HepG2 (cell line): ENCODE measurements around the gene LSS. TPM values are rescaled to one million over a fixed set of nuclear protein-coding genes. Genes with fewer than 3 reads are reported as not detected.

Experiments
- ATAC-seq: fragments of 200-7000 bp; cut with Tn5 transposase; 3 replicates; pipeline ENCODE4 v1.9.1; 2020; ENCODE audit warnings: mild to moderate bottlenecking, moderate library complexity
- BruUV-seq: library from RNA; stranded (reverse); fragments of 400-500 nt; replicated peaks from 2 replicates; lab custom pipeline; 2021; lab: Mats Ljungman, UMichigan
- CTCF ChIA-PET: fragments of 300-600 bp; formaldehyde crosslinking; extraction: SDS; loops from one replicate; lab custom pipeline; 2021; ENCODE audit warnings: low total read pairs, inconsistent platforms, low intra/inter-chr PET ratio; lab: Yijun Ruan, JAX
- POLR2A ChIA-PET: fragments of 350-600 bp; sonication (Branson Sonifier 250); formaldehyde crosslinking; loops from one replicate; lab custom pipeline; 2020; ENCODE audit warnings: antibody characterized with exemption, inconsistent platforms; lab: Yijun Ruan, JAX
- DNase-seq: peaks from one replicate; pipeline ENCODE4 v3.0.0-alpha.2; 2015; ENCODE audit warnings: low spot score
- FAIRE-seq: peaks from 3 replicates; lab custom pipeline; 2011; peaks lifted over from hg19 to GRCh38; lab: Jason Lieb, UNC
- H2AFZ ChIP-seq: one replicate; pipeline ENCODE4 v1.6.1; 2011; ENCODE audit warnings: low read length, inconsistent platforms
- H3K27ac ChIP-seq: fragments of 300-600 bp; 3 replicates; pipeline ENCODE4 v1.8.0; 2011; ENCODE audit warnings: mixed run types, mild to moderate bottlenecking, mixed read lengths, low read length, inconsistent platforms; ENCODE audit not compliant: insufficient read depth; ENCODE audit errors: extremely low read length
- H3K27me3 ChIP-seq, 2 experiments: fragments of 200-600 bp in 1 of 2; 2 replicates in 1 of 2; 3 replicates in 1 of 2; pipeline versions ENCODE4 v1.6.0 to v1.8.0; 2011; ENCODE audit warnings: low read length in 2 of 2, mild to moderate bottlenecking in 2 of 2, moderate library complexity in 2 of 2, inconsistent platforms in 1 of 2; ENCODE audit not compliant: insufficient read depth in 2 of 2, control insufficient read depth in 1 of 2
- H3K36me3 ChIP-seq, 2 experiments: fragments of 200-600 bp in 1 of 2; replicated peaks in 1 of 2; 2 replicates in 1 of 2; 3 replicates in 1 of 2; pipeline versions ENCODE4 v1.5.1 to v1.8.0; 2011; ENCODE audit warnings: low read length in 2 of 2, inconsistent platforms in 1 of 2; ENCODE audit not compliant: insufficient read depth in 2 of 2, control insufficient read depth in 1 of 2
- H3K4me1 ChIP-seq: 2 replicates; pipeline ENCODE4 v1.5.1; 2012; ENCODE audit warnings: low read length, inconsistent platforms; ENCODE audit not compliant: insufficient read depth
- H3K4me2 ChIP-seq: 2 replicates; pipeline ENCODE4 v1.6.0; 2011; ENCODE audit warnings: low read depth, low read length, inconsistent platforms
- H3K4me3 ChIP-seq, 3 experiments: fragments of 200-600 bp in 1 of 3; sonication (generic), shearing (Covaris generic) in 1 of 3; replicated peaks in 1 of 3; 2 replicates each; pipeline ENCODE4 v1.5.1; 2011 to 2016; ENCODE audit warnings: low read length in 3 of 3, inconsistent platforms in 2 of 3, low read depth in 2 of 3, mild to moderate bottlenecking in 2 of 3, control low read depth in 1 of 3, mixed read lengths in 1 of 3; ENCODE audit not compliant: insufficient read depth in 1 of 3
- H3K79me2 ChIP-seq: one replicate; pipeline ENCODE4 v1.6.1; 2011; ENCODE audit warnings: low read length, inconsistent platforms; ENCODE audit not compliant: insufficient read depth
- H3K9ac ChIP-seq: 2 replicates; pipeline ENCODE4 v1.6.0; 2011; ENCODE audit warnings: mild to moderate bottlenecking, low read depth, low read length, inconsistent platforms; ENCODE audit not compliant: insufficient read depth
- H3K9me3 ChIP-seq: 2 replicates; pipeline ENCODE4 v1.5.1; 2012; ENCODE audit warnings: mild to moderate bottlenecking, low read length
- H4K20me1 ChIP-seq: 2 replicates; pipeline ENCODE4 v1.6.0; 2011; ENCODE audit warnings: inconsistent platforms, mild to moderate bottlenecking, low read length, moderate library complexity; ENCODE audit not compliant: insufficient read depth
- ARID3A ChIP-seq: IDR thresholded peaks from 2 replicates; pipeline ENCODE4 v1.6.1; 2012; ENCODE audit warnings: low read depth, low read length, improper control_type of control experiment
- KDM5A ChIP-seq: fragments of 200-600 bp; sonication (generic); IDR thresholded peaks from 2 replicates; pipeline ENCODE4 v1.7.0; 2018; ENCODE audit warnings: antibody characterized with exemption, mild to moderate bottlenecking, low read length, borderline replicate concordance
- PBX2 ChIP-seq: IDR thresholded peaks from 2 replicates; pipeline ENCODE4 v1.6.1; 2016; ENCODE audit warnings: control low read depth
- PCBP1 ChIP-seq: fragments of 200-400 bp; formaldehyde crosslinking; IDR thresholded peaks from 2 replicates; pipeline ENCODE4 v1.6.1; 2017; ENCODE audit warnings: mild to moderate bottlenecking, low read depth, low read length, borderline replicate concordance
- WGBS: methylation state at CpG from one replicate; pipeline ENCODE4 v1.1.6; 2017; ENCODE audit warnings: low lambda C conversion rate; 5-methylcytosine and 5-hydroxymethylcytosine counted together
- in situ Hi-C: cut with HindIII; loops from 2 replicates; pipeline ENCODE4 v1.10.0; 2017; ENCODE audit warnings: low pct_unique_long_range_greater_than_20kb; ENCODE audit not compliant: extremely low pct_ligation_motif_present
- intact Hi-C: fragments of 100-400 bp; cut with micrococcal nuclease; formaldehyde crosslinking; loops from one replicate; pipeline ENCODE4 v1.10.0; 2022; ENCODE audit not compliant: unreplicated experiment
- polyA plus RNA-seq, 8 experiments: library from polyadenylated mRNA; depleted of rRNA in 3 of 8; stranded (reverse) in 7 of 8; unstranded in 1 of 8; fragments of >200 nt; fragmentation: Illumina TruSeq in 4 of 8; extraction: Trizol in 4 of 8; gene quantifications; 2 replicates each; pipeline versions ENCODE4 v1.2.1 to v1.2.3, GENCODE V29; 2011 to 2016; ENCODE audit warnings: low read depth in 4 of 8, missing spikeins in 1 of 8, mixed read lengths in 1 of 8; ENCODE audit not compliant: insufficient read depth in 1 of 8
- total RNA-seq, 5 experiments: library from RNA; depleted of rRNA; stranded (reverse); fragments of >200 nt; fragmentation: Illumina TruSeq; extraction: Trizol; gene quantifications; 2 replicates each; pipeline ENCODE4 v1.2.3, GENCODE V29; 2016; ENCODE audit warnings: low read depth in 1 of 5
- TF ChIP-seq, protein P1 (sequence below): sonication (generic); formaldehyde crosslinking; IDR thresholded peaks from 2 replicates; pipeline ENCODE4 v1.5.1; 2020; ENCODE audit warnings: mild to moderate bottlenecking, missing genetic modification reagents, moderate library complexity
- TF ChIP-seq, protein P2 (sequence below): sonication (generic); formaldehyde crosslinking; IDR thresholded peaks from 2 replicates; pipeline ENCODE4 v1.5.0; 2020; ENCODE audit warnings: mild to moderate bottlenecking, missing genetic modification reagents, borderline replicate concordance

LSS gene
- total and polyA plus RNA-seq, 2 of the 13 experiments (the other 11 are each of a cell fraction or from before 2014, with no cell fraction given) = 72.6 to 113 TPM

GRCh38 chr21:46184625-46185555, 43.7 kb downstream of the LSS start (continued):
- TF ChIP-seq, protein P1, sequence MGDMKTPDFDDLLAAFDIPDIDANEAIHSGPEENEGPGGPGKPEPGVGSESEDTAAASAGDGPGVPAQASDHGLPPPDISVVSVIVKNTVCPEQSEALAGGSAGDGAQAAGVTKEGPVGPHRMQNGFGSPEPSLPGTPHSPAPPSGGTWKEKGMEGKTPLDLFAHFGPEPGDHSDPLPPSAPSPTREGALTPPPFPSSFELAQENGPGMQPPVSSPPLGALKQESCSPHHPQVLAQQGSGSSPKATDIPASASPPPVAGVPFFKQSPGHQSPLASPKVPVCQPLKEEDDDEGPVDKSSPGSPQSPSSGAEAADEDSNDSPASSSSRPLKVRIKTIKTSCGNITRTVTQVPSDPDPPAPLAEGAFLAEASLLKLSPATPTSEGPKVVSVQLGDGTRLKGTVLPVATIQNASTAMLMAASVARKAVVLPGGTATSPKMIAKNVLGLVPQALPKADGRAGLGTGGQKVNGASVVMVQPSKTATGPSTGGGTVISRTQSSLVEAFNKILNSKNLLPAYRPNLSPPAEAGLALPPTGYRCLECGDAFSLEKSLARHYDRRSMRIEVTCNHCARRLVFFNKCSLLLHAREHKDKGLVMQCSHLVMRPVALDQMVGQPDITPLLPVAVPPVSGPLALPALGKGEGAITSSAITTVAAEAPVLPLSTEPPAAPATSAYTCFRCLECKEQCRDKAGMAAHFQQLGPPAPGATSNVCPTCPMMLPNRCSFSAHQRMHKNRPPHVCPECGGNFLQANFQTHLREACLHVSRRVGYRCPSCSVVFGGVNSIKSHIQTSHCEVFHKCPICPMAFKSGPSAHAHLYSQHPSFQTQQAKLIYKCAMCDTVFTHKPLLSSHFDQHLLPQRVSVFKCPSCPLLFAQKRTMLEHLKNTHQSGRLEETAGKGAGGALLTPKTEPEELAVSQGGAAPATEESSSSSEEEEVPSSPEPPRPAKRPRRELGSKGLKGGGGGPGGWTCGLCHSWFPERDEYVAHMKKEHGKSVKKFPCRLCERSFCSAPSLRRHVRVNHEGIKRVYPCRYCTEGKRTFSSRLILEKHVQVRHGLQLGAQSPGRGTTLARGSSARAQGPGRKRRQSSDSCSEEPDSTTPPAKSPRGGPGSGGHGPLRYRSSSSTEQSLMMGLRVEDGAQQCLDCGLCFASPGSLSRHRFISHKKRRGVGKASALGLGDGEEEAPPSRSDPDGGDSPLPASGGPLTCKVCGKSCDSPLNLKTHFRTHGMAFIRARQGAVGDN = peak; percentile 22; the same call in 1 of the 2 replicates
- 0 out of 2 replicates have a peak, but pooled peaks have one; percentile 60 for TF ChIP-seq PCBP1
- TF ChIP-seq PBX2 (CRISPR knock-in tag) = peak; percentile 95

GRCh38 chr21:46183910-46184624, 44.5 kb downstream of the LSS start, which contains the start of gene SPATC1L:
Gene SPATC1L, minus strand, starts transcription at chr21:46184459. Its CDS starts 1,643 bp downstream, at chr21:46182816.
- no peak within 1 kb of the TSS for H2AFZ ChIP-seq
- H3K4me1 ChIP-seq = peaks cover 33% of the 10 kb centered on the region
- H3K27me3 ChIP-seq = no peaks in the 10 kb centered on the region
- H3K36me3 ChIP-seq = 0 out of 5 replicates have a peak, but pooled peaks cover 0 to 4% of the 10 kb centered on the region in 2 experiments
- CTCF ChIA-PET = no interaction called here
- FAIRE-seq (no peak), ATAC-seq (peak; percentile 66), DNase-seq (peak; percentile 24)
- in situ Hi-C loops (no loop called here), intact Hi-C loops (no loop called here)
- POLR2A ChIA-PET = no interaction called here
- 48% methylated on average over 8 of the region's 24 CpGs for WGBS
- 0 out of 2 replicates have a peak, but pooled peaks cover 2% of the 10 kb centered on the region for H4K20me1 ChIP-seq
- H3K27ac ChIP-seq = no peak within 1 kb of the TSS
- peak within 1 kb of the TSS; percentile 55 to 82 (median 77) for H3K4me3 ChIP-seq
- H3K4me2 ChIP-seq = peak within 1 kb of the TSS; percentile 71
- H3K9me3 ChIP-seq = no peaks in the 10 kb centered on the region
- no peaks in the 10 kb centered on the region for H3K79me2 ChIP-seq
- BruUV-seq = no TSS peak
- peak within 1 kb of the TSS; percentile 63 for H3K9ac ChIP-seq
- TF ChIP-seq, protein P2, sequence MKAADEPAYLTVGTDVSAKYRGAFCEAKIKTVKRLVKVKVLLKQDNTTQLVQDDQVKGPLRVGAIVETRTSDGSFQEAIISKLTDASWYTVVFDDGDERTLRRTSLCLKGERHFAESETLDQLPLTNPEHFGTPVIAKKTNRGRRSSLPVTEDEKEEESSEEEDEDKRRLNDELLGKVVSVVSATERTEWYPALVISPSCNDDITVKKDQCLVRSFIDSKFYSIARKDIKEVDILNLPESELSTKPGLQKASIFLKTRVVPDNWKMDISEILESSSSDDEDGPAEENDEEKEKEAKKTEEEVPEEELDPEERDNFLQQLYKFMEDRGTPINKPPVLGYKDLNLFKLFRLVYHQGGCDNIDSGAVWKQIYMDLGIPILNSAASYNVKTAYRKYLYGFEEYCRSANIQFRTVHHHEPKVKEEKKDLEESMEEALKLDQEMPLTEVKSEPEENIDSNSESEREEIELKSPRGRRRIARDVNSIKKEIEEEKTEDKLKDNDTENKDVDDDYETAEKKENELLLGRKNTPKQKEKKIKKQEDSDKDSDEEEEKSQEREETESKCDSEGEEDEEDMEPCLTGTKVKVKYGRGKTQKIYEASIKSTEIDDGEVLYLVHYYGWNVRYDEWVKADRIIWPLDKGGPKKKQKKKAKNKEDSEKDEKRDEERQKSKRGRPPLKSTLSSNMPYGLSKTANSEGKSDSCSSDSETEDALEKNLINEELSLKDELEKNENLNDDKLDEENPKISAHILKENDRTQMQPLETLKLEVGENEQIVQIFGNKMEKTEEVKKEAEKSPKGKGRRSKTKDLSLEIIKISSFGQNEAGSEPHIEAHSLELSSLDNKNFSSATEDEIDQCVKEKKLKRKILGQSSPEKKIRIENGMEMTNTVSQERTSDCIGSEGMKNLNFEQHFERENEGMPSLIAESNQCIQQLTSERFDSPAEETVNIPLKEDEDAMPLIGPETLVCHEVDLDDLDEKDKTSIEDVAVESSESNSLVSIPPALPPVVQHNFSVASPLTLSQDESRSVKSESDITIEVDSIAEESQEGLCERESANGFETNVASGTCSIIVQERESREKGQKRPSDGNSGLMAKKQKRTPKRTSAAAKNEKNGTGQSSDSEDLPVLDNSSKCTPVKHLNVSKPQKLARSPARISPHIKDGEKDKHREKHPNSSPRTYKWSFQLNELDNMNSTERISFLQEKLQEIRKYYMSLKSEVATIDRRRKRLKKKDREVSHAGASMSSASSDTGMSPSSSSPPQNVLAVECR (CRISPR knock-in tag) = 0 out of 2 replicates have a peak, but pooled peaks have one; percentile 1
- TF ChIP-seq ARID3A (no peak), KDM5A (peak; percentile 34; the same call in 1 of the 2 replicates)
